Measurements from ENCODE around the gene PTAFR. TPM values are rescaled to one million over a fixed set of nuclear protein-coding genes. Genes with fewer than 3 reads are reported as not detected.

The PTAFR gene
- total and polyA plus RNA-seq, 2 donors (not counting 1 experiment from before 2014, with no cell fraction given), result under 0.01 to 0.25 TPM

GRCh38 chr1:28099050-28099769, 77.3 kb downstream of the PTAFR start:
- no peak overlapping the region for H2AFZ ChIP-seq (ENCODE audit: low read length)
- H3K27me3 ChIP-seq (ENCODE audit: control insufficient read depth, insufficient read depth, low read length), result no peaks in the 10 kb centered on the region
- H3K36me3 ChIP-seq (ENCODE audit: control insufficient read depth, insufficient read depth, low read length), result no peaks in the 10 kb centered on the region
- no peak overlapping the region for H3K4me3 ChIP-seq (replicated peaks in 1 of 4; ENCODE audit: control extremely low read depth in 1 of 4, insufficient read depth in 1 of 4, low read depth in 3 of 4, low read length in 4 of 4)
- no peaks in the 10 kb centered on the region for H3K9me3 ChIP-seq (ENCODE audit: control insufficient read depth, insufficient read depth, low read depth, low read length)
- TF ChIP-seq CTCF (conservative IDR thresholded peaks at IDR 0.05 in 1 of 2, IDR thresholded peaks at IDR 0.05 in 1 of 2; ENCODE audit: low read depth in 1 of 2, low read length in 2 of 2) (no peak), EZH2 (IDR thresholded peaks at IDR 0.05; ENCODE audit: low read length, missing control alignments) (no peak)
- no peaks in the 10 kb centered on the region for H3K79me2 ChIP-seq (ENCODE audit: control insufficient read depth, insufficient read depth, low read length)
- H3K4me2 ChIP-seq (ENCODE audit: extremely low read depth, insufficient read depth, low read length), result no peak overlapping the region
- DNase-seq (ENCODE audit: low read depth in 2 of 2), result no peak
- H4K20me1 ChIP-seq (ENCODE audit: control insufficient read depth, extremely low read depth, insufficient read depth, low read length), result no peaks in the 10 kb centered on the region
- no peak overlapping the region for H3K27ac ChIP-seq (ENCODE audit: insufficient read depth, low read length)
- H3K9ac ChIP-seq (ENCODE audit: insufficient read depth, low read length), result no peak overlapping the region
- peaks cover 8% of the 10 kb centered on the region for H3K4me1 ChIP-seq (ENCODE audit: control insufficient read depth, extremely low read depth, insufficient read depth, low read length)

Other genes with a start within 250 kb of the PTAFR start
- gene SMPDL3B, start 241.7 kb downstream of the PTAFR start, total RNA-seq, result 0.17 and 0.26 TPM in 2 replicates
- not detected in 2 replicates for gene SMPDL3B, start 241.7 kb downstream of the PTAFR start, polyA plus RNA-seq
- 4.4 and 9.2 TPM in 2 replicates for gene XKR8, start 216.7 kb downstream of the PTAFR start, total RNA-seq
- gene XKR8, start 216.7 kb downstream of the PTAFR start, polyA plus RNA-seq, result 5.5 and 9.4 TPM in 2 replicates
- 11.2 and 11.3 TPM in 2 replicates for gene EYA3, start 88.1 kb downstream of the PTAFR start, total RNA-seq
- gene EYA3, start 88.1 kb downstream of the PTAFR start, polyA plus RNA-seq, result 15.4 and 17.5 TPM in 2 replicates
- 56.1 and 57.0 TPM in 2 replicates for gene DNAJC8, start 56.3 kb upstream of the PTAFR start, total RNA-seq
- gene DNAJC8, start 56.3 kb upstream of the PTAFR start, polyA plus RNA-seq, result 120 and 157 TPM in 2 replicates
- 100 and 146 TPM in 2 replicates for gene ATP5IF1, start 59.4 kb upstream of the PTAFR start, total RNA-seq
- 269 and 279 TPM in 2 replicates for gene ATP5IF1, start 59.4 kb upstream of the PTAFR start, polyA plus RNA-seq
- gene SESN2, start 82.8 kb upstream of the PTAFR start, total RNA-seq, result 40.1 and 55.2 TPM in 2 replicates
- gene SESN2, start 82.8 kb upstream of the PTAFR start, polyA plus RNA-seq, result 8.4 and 12.4 TPM in 2 replicates
- gene MED18, start 152.3 kb upstream of the PTAFR start, total RNA-seq, result 26.1 and 29.3 TPM in 2 replicates
- 14.5 and 16.3 TPM in 2 replicates for gene MED18, start 152.3 kb upstream of the PTAFR start, polyA plus RNA-seq
- 4.4 and 6.9 TPM in 2 replicates for gene PHACTR4, start 193.1 kb upstream of the PTAFR start, total RNA-seq
- gene PHACTR4, start 193.1 kb upstream of the PTAFR start, polyA plus RNA-seq, result 5.5 and 8.4 TPM in 2 replicates